Fibroblast of skin of left quadriceps (primary cell): ENCODE results near the gene PRDM11.

Experiments used
- DNase-seq, 2 experiments: peaks; one replicate each; pipeline ENCODE4 v3.0.0-alpha.2; 2013; ENCODE audit warnings: low read depth in 2 of 2

The PRDM11 gene

DNA sequence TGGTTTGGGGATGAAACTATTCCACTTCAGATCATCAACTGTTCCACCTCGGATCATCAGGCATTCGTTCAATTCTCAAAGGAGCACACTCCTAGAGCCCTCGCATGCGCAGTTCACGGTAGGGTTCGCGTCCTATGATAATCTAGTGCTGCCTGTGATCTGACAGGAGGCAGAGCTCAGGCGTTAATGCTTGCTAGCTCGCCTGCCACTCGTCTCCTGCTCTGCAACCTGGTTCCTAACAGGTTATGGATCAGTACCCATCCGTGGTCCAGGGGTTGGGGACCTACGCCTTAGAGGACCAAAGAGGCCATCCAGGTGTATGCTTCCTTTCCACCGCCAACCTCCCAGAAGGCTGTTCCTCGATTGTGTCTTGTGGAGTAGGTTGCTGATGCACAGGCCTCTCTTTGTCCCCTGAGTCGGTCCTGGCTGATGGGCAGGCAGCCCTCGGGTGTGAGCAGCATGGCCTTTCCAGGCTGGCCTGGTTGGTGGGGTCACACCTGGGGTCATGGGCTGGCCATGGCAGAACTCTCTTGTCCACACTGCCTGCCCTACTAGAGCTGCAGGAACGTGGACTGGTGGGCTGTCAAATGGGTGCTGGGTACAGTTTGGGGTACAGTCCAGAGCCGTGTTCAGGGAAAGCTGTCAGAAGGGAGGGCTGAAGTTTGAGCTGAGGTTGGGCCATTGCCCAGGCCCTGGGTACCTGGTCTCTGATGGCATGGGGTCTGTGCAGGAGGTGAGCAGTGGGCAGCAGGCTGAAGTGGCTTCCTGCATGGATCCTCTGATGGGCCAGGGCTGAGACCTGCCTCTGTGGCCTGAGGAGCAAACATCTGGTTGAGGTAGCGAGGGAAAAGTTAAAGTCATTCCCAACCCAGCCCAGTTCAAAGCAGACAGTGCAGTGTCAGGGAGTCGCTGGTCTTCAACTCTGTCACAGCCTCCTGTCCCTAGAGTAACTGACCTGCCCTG, 11.1 kb downstream of the PRDM11 start:
- no peak for DNase-seq

- DNase-seq, result no peak
These were observed 11.8 kb downstream of the PRDM11 start for GRCh38 chr11:45158210-45158731.

DNA sequence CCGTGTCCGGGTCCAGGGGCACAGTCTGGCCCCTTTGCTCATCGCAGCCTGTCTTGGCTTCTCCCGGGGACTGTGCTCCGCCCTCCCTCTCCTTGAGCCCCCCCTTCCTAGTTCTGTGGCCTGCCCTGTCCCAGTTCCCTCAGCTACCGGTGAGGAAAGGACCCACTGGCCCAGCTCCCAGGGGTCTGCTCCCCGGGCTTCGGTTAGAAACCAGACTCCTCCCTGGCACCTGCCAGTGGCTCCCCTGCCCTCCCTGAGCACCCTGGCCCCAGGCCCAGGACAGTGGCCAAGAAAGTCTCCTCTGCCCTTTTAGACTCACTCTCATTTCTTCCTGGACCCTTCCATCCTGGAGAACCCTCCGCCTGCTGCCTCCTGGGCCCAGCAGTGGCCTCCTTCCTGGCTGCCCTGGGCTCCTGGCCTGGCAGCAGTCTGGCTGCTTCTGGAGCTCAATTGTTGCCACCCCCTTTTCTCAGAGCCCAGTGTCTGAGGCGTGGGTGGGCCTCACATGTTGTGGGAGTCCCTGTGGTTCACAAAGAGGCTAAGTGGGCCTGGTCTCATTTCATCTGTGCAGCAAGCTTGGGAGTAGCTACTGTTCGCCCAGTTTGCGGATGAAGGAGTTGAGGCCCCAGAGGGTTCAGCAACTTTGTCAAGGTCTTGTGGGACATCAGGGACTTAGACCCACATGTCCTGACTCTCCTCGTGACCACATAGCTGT, 12.6 kb downstream of the PRDM11 start:
- no peak for DNase-seq

DNA sequence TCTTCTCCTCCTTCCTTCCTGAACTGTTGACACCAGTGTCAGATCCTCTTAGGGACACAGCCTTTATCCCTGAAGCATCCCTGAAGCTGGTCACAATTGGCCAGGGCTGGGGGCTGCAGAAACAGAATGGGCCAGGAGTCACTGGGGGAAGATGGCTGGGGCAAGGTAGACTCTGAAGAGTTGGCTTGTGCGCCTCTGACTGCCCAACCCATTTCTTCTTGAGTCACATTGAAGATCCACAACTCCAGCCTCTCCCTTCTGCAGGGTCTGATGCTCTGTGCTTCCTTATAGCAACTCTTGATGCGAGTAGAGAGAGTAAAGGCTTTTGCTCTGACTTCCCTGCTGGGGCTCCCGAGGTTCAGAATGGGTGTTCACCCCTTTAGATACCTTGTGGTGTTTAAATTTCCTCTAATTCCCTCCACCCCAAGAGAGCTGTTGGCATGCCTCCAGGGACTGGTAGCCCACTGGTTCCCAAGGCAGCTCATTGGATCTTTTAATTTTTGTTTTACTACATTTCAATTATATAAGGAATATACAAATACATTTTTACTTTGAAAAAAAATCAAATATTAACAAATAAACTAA, 13.4 kb downstream of the PRDM11 start:
- no peak for DNase-seq

DNA sequence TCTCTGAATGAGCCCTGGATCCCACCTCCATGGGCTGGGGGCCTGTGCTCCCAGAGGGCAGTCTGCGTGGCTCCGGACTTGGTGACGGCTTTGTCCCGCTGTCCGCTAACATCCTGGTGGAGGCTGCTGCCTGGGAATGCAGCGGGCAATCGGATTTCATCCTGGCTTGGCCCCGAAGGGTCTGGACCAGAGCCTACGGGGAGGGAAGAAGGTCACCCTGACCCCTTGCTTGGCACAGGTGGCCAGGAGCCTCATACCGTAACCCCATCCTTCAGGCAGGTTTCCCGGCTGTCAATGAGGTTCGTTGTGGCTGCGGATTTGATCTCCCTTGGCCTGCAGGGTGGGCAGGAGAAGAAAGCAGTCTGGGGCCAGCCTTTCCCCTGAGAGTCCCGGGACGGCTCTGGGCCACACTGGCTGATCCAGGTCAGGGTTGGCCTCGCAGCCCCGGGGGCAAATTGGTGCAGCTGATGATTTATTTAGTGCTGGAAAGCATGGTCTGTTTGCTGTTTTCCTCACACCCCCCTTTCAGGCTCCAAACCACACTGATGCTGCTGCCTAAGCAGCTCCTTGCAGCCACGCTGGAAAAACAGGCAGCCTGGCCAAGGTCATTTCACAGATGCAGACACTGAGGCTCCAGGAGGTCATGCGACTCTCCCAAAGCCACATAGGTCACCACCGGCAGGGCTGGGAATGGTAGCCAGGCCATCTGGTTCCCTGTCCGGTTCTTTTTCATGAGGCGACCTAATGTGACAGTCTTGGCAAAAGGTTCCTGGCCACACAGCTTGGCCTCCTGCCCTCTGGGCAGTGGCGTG, 15.0 kb downstream of the PRDM11 start:
- no peak for DNase-seq

- no peak for DNase-seq
These were observed 15.6 kb downstream of the PRDM11 start for GRCh38 chr11:45162064-45162375.

- no peak for DNase-seq
These were observed 16.8 kb downstream of the PRDM11 start for GRCh38 chr11:45162916-45163879.

- no peak for DNase-seq
These were observed 17.6 kb downstream of the PRDM11 start for GRCh38 chr11:45163956-45164575.

DNA sequence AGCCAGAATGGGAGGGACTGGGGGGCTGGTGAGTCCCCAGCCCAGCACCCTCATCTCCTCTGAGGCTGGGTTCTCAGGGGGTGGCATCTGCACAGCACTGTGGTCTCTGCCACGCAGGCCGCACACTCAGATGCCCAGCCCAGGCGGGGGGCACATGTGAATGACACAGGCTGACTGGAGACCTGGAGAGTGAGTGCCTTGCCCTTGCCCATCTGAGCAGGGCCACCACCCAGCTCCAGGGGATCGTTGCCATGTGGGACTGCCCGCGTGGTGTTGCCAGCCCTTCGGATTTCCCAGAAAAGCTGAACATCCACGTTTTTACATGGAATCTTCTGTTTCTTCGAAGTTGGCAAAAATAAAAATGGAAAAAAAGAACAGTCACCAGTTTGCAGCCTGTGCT, 18.9 kb downstream of the PRDM11 start:
- DNase-seq, result no peak

- DNase-seq, result no peak
These were observed 19.6 kb downstream of the PRDM11 start for GRCh38 chr11:45165806-45166603.

DNA sequence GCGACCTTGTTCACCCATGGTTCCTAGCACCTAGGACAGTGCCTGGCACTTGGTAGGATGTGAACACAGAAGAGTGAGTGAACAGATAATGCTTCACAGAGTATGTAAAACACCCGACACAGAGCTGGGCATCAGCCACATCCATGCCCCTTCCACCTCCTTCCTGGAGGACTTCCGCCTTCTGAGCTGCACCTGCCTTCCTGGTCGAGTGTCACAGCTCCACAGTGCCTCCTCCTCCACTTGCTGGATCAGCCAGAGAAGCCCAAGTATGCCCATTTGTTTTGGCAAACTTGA, 20.1 kb downstream of the PRDM11 start:
- DNase-seq, result no peak

DNA sequence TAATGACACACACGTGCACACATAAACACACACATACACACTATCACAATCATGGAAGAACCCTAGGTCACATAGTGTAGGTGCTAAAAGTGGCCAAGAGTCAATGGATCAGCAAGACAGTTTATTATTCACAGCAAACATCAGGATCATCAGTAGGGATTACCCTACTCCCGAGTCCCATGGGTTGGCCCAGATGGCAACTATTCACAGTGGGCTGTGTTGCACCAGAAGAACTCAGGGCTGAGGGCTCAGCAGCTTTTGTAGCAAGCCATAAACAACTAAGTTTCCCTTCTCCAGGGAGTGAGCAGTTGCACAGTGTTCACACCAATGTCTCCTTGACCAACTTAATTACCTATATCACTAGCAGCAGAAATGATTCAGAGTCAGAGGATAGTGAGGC, 20.8 kb downstream of the PRDM11 start:
- no peak for DNase-seq

- no peak for DNase-seq
These were observed 22.1 kb downstream of the PRDM11 start for GRCh38 chr11:45168366-45169130.

DNA sequence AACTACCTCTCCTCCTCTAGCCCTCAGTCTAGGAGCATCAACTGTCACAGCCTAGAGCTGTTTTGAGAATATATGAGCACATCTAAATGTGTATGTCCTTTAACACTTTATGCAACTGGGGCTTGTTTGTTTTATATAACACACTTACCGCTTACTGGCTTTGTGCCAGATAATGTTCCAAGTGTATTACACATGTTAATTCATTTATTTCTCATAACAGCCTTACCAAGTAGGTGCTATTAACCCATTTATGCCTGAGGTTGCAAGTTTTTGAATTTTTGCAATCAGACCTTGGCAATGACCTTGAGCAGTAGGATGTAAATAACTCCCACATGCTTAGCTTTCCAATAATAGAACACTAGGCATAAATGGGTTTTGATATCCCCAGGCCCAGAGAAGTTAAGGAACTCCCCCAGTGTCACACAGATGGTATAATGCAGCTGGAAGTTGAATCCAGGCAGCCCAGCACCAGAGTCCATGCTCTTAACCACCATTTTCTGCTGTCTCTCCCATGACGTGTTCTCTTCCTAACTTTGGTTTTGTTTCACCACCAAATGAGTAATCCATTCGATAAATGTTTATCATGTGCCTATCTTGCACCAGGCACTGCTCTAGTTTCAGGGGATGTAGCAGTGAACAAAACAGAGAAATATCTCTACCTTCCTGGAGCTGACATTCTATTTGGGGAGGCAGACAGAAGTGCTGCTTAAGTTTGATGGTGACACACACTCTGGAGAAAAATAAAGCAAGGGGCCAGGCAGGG, 23.1 kb downstream of the PRDM11 start:
- DNase-seq, result no peak

DNA sequence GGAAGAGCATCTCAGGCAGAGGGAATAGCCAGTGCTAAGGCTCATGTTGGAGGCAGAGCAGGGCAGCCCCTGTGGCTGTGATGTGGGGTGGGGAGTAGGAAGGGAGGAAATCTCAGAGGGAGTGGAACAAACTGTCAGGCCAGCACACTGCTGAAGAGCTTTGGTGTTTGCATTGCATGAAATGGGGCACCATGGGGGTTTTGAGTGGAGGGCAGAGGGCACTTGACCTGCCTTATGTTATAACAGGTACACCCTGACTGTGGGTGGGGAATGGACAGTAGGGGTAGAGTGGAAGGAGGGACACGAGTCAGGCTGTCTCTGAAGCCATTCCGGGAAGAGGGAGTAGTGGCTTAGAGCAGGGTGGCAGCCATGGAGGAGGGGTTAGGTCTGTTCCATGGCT, 24.0 kb downstream of the PRDM11 start:
- no peak for DNase-seq

GRCh38 chr11:45171550-45171949, 25.1 kb downstream of the PRDM11 start:
- no peak for DNase-seq

GRCh38 chr11:45173064-45173463, 26.6 kb downstream of the PRDM11 start:
- no peak for DNase-seq
